ENCODE data around the gene RPS16. TPM values are rescaled to one million over a fixed set of nuclear protein-coding genes. Genes with fewer than 3 reads are reported as not detected.

The RPS16 gene
- total and polyA plus RNA-seq, 2 of the 13 experiments (the other 11 are each of a cell fraction or from before 2014, with no cell fraction given), result 488 to 2,583 TPM

- peak; percentile 85; the same call in 1 of the 2 replicates for TF ChIP-seq SRY (CRISPR knock-in tag; IDR thresholded peaks at IDR 0.05)
- TF ChIP-seq TAF15 (IDR thresholded peaks at IDR 0.05; ENCODE audit: low read depth, low read length, poor library complexity, severe bottlenecking), result peak; percentile 42
- peak; percentile 19; the same call in 1 of the 2 replicates for TF ChIP-seq HDAC2 (CRISPR knock-in tag; IDR thresholded peaks at IDR 0.05)
- peak; percentile 76; the same call in 1 of the 2 replicates for TF ChIP-seq PRMT3 (CRISPR knock-in tag; IDR thresholded peaks at IDR 0.05; ENCODE audit: borderline replicate concordance, low read depth)
- no peak for TF ChIP-seq BCL6 (CRISPR knock-in tag; IDR thresholded peaks at IDR 0.05)
- TF ChIP-seq DNMT1 (CRISPR knock-in tag; IDR thresholded peaks at IDR 0.05), result 0 out of 2 replicates have a peak, but pooled peaks have one; percentile 59
- TF ChIP-seq ZNF557 (CRISPR knock-in tag; IDR thresholded peaks at IDR 0.05), result no peak
- 0 out of 2 replicates have a peak, but pooled peaks have one; percentile 23 for TF ChIP-seq POGZ (CRISPR knock-in tag; IDR thresholded peaks at IDR 0.05)
- TF ChIP-seq NFATC3 (CRISPR knock-in tag; IDR thresholded peaks at IDR 0.05), result no peak
- TF ChIP-seq, protein P1, sequence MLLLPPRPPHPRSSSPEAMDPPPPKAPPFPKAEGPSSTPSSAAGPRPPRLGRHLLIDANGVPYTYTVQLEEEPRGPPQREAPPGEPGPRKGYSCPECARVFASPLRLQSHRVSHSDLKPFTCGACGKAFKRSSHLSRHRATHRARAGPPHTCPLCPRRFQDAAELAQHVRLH (CRISPR knock-in tag; IDR thresholded peaks at IDR 0.05; ENCODE audit: borderline replicate concordance, low read depth), result no peak
- 0 out of 2 replicates have a peak, but pooled peaks have one; percentile 33 for TF ChIP-seq BRCA1 (CRISPR knock-in tag; IDR thresholded peaks at IDR 0.05)
- TF ChIP-seq, protein P2, sequence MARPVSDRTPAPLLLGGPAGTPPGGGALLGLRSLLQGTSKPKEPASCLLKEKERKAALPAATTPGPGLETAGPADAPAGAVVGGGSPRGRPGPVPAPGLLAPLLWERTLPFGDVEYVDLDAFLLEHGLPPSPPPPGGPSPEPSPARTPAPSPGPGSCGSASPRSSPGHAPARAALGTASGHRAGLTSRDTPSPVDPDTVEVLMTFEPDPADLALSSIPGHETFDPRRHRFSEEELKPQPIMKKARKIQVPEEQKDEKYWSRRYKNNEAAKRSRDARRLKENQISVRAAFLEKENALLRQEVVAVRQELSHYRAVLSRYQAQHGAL (CRISPR knock-in tag; IDR thresholded peaks at IDR 0.05; ENCODE audit: not compliant biosample characterization), result no peak
- peak; percentile 58; the same call in 1 of the 2 replicates for TF ChIP-seq MAZ (IDR thresholded peaks at IDR 0.05; ENCODE audit: borderline replicate concordance, low read depth, low read length)
- TF ChIP-seq MAZ (CRISPR knock-in tag; IDR thresholded peaks at IDR 0.05; ENCODE audit: low read depth), result peak; percentile 53; the same call in 1 of the 2 replicates
- peak; percentile 54; the same call in 1 of the 2 replicates for TF ChIP-seq ARHGAP35 (CRISPR knock-in tag; IDR thresholded peaks at IDR 0.05; ENCODE audit: borderline replicate concordance)
- TF ChIP-seq HNF4G (IDR thresholded peaks at IDR 0.05; ENCODE audit: borderline replicate concordance, low read depth, low read length), result peak; percentile 2; the same call in 1 of the 2 replicates
- 0 out of 2 replicates have a peak, but pooled peaks have one; percentile 15 for TF ChIP-seq HNF4G (CRISPR knock-in tag; IDR thresholded peaks at IDR 0.05; ENCODE audit: borderline replicate concordance, low read depth)
- TF ChIP-seq SRSF4 (IDR thresholded peaks at IDR 0.05; ENCODE audit: low read depth, low read length, poor library complexity, severe bottlenecking), result no peak
- peak; percentile 96 to 99 for TF ChIP-seq POLR2A (IDR thresholded peaks at IDR 0.05; ENCODE audit: insufficient read depth in 1 of 2, low read depth in 2 of 2, low read length in 2 of 2)
- peak; percentile 92 for TF ChIP-seq DRAP1 (CRISPR knock-in tag; IDR thresholded peaks at IDR 0.05)
- no peak for TF ChIP-seq TRIM24 (CRISPR knock-in tag; IDR thresholded peaks at IDR 0.05)
- TF ChIP-seq JUND (CRISPR knock-in tag; IDR thresholded peaks at IDR 0.05), result 0 out of 2 replicates have a peak, but pooled peaks have one; percentile 48
- peak; percentile 53 for TF ChIP-seq CBX1 (IDR thresholded peaks at IDR 0.05; ENCODE audit: low read depth)
- TF ChIP-seq GMEB2 (CRISPR knock-in tag; IDR thresholded peaks at IDR 0.05; ENCODE audit: low read depth), result no peak
- peak; percentile 80; the same call in 1 of the 2 replicates for TF ChIP-seq MTERF4 (CRISPR knock-in tag; IDR thresholded peaks at IDR 0.05)
- no peak for TF ChIP-seq ZNF230 (CRISPR knock-in tag; IDR thresholded peaks at IDR 0.05)
- peak; percentile 84 for TF ChIP-seq SPEN (CRISPR knock-in tag; IDR thresholded peaks at IDR 0.05; ENCODE audit: low read depth)
Observed at GRCh38 chr19:39406656-39407409, 28.9 kb downstream of the RPS16 start, which contains the start of gene ZFP36 (continued).

All from HepG2 (cell line).